HG03139 (cell line): ENCODE results near the gene SLC16A14.

Experiments used
- ATAC-seq: cut with Tn5 transposase; IDR thresholded peaks from one replicate; pipeline ENCODE4 v1.9.1; 2021; ENCODE audit not compliant: unreplicated experiment

Gene SLC16A14

GRCh38 chr2:230043025-230043424 is 25.7 kb downstream of the SLC16A14 start:
- no peak for ATAC-seq

DNA sequence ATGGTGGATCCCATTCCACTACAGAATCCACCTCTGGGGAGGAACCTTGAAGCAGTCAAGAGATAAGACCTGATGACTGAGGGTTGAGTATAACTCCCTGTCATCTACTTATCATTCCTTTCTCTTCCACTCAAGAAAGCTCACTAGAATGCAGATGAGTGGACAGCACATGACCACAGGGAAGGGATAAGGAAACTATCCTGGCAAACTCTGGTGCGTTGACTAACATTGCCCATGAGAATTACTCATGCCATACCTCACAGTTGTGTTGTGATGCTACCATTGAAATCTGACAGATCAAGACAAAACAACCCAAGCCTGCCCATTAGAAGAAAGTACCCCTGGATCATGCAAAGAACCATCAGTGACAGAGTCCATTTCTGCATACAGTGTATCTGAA is 26.5 kb downstream of the SLC16A14 start:
- no peak for ATAC-seq

DNA sequence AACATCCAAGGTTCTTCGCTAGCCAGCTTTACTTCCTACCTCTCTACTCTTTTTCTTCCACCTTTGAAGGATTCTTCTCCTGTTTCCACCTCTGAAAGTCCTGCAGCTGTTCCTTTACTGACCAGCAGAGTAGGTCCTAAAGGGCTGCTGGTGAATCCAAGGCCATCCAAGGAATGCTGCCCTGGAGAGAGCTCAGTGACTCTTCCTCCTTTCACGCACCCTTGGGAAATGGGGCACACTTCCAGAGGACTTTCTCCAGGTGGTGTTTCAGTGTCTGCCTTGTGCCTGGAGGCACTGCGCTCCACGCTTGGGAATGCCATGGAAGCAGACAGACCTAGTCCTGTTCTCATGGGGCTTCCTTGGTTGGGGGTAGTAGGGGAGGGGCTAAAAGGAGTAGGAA is 45.4 kb downstream of the SLC16A14 start:
- no peak for ATAC-seq

GRCh38 chr2:230019742-230020141 is 49.0 kb downstream of the SLC16A14 start:
- no peak for ATAC-seq

DNA sequence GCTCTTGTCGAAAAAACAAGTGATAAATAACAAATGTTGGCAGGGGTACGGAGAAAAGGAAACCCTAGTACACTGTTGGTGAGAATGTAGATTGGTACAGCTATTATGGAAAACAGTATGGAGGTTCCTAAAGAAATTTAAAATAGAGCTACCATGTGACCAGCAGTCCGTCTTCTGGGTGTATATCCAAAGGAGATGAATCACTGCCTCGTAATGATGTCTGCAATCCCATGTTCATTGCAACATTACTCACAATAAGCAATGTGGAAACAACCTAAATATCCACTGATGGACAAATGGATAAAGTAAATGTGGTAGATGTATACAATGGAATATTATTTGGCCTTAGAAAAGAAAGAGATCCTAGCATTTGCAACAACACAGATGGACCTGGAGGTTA is 50.6 kb downstream of the SLC16A14 start:
- no peak for ATAC-seq

DNA sequence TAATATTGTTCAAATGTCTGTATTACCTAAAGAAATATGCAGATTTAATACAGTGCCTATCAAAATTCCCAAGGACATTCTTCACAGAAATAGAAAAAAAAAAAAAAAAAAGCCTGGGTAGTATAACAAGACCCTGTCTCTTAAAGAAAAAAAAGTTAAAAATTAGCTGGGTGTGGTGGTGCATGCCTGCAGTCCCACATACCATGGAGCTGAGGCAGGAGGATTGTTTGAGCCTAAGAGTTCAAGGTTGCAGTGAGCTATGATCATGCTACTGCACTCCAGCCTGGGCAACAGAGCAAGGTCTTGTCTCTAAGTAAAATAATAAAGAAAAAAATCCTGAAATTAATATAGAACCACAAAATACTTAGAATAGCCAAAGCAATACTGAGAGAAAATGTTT is 51.9 kb downstream of the SLC16A14 start:
- ATAC-seq, result no peak

GRCh38 chr2:230012267-230012884 is 56.3 kb downstream of the SLC16A14 start:
- ATAC-seq, result no peak

DNA sequence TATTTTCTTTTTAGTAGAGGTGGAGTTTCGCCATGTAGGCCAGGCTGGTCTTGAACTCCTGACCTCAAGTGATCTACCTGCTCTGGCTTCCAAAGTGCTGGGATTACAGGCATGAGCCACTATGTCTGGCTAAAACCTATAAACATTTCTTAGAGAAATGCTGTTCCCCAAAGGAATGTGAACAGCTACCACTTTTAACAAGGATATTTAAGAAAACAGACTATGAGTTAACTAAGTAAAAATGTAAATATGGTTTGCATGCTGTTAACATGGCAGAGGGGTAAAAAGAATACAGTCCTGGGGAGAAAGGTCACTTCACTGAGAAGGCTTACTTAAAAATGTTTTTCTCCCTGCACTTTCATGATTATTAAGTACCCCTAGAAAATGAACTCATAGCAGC is 57.1 kb downstream of the SLC16A14 start:
- no peak for ATAC-seq

- no peak for ATAC-seq
Measured at GRCh38 chr2:230010501-230010900, 58.2 kb downstream of the SLC16A14 start.

GRCh38 chr2:230008708-230009066 is 60.0 kb downstream of the SLC16A14 start:
- ATAC-seq, result no peak

DNA sequence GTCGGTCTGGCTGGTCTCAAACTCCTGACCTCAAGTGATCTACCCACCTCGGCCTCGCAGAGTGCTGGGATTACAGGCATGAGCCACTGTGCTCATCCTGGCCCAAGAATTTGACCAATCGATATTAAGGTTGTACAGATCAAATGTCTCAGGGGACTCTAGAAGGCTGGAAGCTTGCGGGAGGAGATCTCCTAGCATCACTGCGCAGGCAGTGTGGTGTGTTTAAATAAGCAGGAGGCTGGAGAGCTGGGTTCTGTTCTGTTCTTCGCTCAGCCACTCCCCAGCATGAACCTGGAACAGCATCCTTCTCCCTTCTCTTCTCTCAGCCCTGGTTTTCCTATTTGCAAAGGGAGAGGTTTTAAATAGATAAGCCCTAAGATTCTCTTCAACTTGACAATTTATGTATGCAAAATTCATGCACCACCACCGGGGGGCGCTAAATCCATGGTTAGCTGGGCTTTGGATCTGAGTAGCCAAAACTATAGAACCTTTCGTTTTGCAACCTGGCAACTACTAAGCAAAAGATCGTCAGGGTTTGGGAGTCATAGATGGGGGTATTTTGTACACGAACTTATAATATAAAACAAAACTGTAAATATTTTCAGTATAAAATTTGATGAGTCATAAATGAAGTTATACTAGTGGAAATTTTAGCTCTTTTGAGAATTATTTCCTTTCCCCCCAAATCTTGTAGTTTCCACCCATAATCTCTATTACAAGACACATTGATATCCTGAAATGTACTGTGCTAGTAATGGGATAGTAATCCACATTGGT is 60.6 kb downstream of the SLC16A14 start:
- ATAC-seq, result no peak

- peak; percentile 90 for ATAC-seq
Measured at GRCh38 chr2:230000118-230000841, 68.4 kb downstream of the SLC16A14 start.

- no peak for ATAC-seq
Measured at GRCh38 chr2:229997565-229997964, 71.2 kb downstream of the SLC16A14 start.

GRCh38 chr2:229996320-229996719 is 72.4 kb downstream of the SLC16A14 start:
- no peak for ATAC-seq

GRCh38 chr2:229993236-229993635 is 75.5 kb downstream of the SLC16A14 start:
- ATAC-seq, result no peak
